Mucosa of descending colon (tissue), 3 donors: ENCODE results near the gene AKAP11. TPM values are rescaled to one million over a fixed set of nuclear protein-coding genes. Genes with fewer than 3 reads are reported as not detected.
A peak's percentile ranks its signal among the peaks of the same experiment; 100 is the strongest.

Experiments
- ATAC-seq: fragments of 200-7000 bp; cut with Tn5 transposase; one replicate; pipeline ENCODE4 v1.9.1; 2020; ENCODE audit warnings: mild to moderate bottlenecking, moderate library complexity
- DNase-seq, 3 donors: peaks; one replicate each; pipeline ENCODE4 v3.0.0-alpha.2; 2020
- H3K36me3 ChIP-seq: fragments of 200-600 bp; one replicate; pipeline ENCODE4 v1.8.0; 2021; ENCODE audit warnings: low read depth, mild to moderate bottlenecking
- H3K4me1 ChIP-seq: fragments of 200-600 bp; one replicate; pipeline ENCODE4 v1.8.0; 2021; ENCODE audit warnings: low read depth, mild to moderate bottlenecking
- H3K4me3 ChIP-seq: fragments of 200-600 bp; one replicate; pipeline ENCODE4 v1.8.0; 2021; ENCODE audit warnings: mild to moderate bottlenecking
- H3K9me3 ChIP-seq: fragments of 200-600 bp; one replicate; pipeline ENCODE4 v1.8.0; 2021; ENCODE audit warnings: mild to moderate bottlenecking
- CTCF ChIP-seq: fragments of 200-600 bp; IDR thresholded peaks from one replicate; pipeline ENCODE4 v1.8.0; 2022; ENCODE audit warnings: antibody characterized with exemption, mild to moderate bottlenecking
- intact Hi-C, 2 donors: fragments of 100-400 bp; cut with DNase I in 1 of 2; cut with micrococcal nuclease in 1 of 2; formaldehyde crosslinking; loops; one replicate each; pipeline versions ENCODE4 v1.11.0 to v1.11.1; 2022; cut with DNase I, micrococcal nuclease
- total RNA-seq, 3 donors: library from RNA; stranded (reverse); fragmentation: NEBNext Ultra II Directional in 2 of 3; extraction: Animal tissue kit (Norgen Biotek cat#: 25700) in 2 of 3; gene quantifications; one replicate each; pipeline versions ENCODE4 v1.2.1 to v1.2.4, GENCODE V29; 2021 to 2023
- donor health status: DM: no; HTN: no; CAD: no; lungs with moderate emphysema.
- donor health status: DM: no; HTN: no; CAD: no.
- donor health status: DM: no; HTN: yes; CAD: no.

Gene AKAP11
- total RNA-seq, 3 donors from 2014 or later = 20.6 to 55.2 (median 26.1) TPM

DNA sequence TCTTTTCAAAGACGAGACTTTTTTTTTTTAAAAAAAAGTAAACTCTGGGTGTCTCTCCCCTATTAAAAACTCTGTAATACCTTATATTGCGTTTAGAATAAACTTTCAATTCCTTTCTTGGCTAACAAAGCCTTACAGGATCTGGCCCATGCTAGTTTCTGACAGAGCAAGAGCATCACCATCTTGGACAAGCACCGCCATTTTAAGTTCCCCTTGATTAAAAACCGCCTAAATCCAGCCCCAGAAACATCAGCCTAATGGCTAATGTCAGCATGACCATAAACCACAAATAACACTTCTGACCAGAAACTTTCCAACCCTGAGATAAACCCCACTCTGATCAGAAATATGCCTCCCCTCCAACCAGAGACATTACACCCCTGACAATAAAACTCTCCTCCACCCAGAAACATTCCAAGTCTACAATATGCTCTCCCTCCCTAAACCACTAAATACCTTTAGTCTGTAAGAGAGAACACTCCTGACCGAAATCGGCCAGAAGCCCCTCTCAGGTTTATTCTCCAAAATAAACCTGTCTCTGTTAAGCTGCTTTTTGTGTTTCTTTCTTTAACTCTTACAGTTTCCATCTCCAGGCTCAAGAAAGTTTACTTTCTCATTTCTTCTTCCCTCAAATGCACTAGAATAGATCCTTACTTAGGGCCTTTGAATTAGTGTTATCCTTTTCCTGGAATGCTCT, 1.6 kb upstream of the AKAP11 start:
- ATAC-seq (no peak), DNase-seq (no peak)
- intact Hi-C loops = no loop called here
- Histone ChIP-seq H3K9me3 (no peaks in the 10 kb centered on the region), H3K4me3 (no peak overlapping the region), H3K36me3 (no peaks in the 10 kb centered on the region), H3K4me1 (no peaks in the 10 kb centered on the region)
- TF ChIP-seq CTCF = no peak

DNA sequence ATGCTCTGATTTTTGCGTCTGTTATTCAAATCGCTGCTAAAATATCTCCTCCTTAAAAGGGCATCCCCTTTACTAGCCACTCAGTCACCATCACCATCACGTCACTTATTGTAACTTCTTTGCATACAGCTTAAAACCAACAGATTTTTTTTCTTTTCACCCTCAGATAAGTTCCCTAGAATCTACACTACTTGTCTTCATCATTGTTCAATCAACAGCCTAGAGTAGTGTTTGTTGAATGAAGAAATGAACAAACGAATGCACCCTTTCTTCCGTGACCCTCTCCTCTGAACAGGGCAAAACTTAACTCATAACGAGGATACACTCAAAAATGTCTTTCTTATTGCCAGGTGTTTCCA, 1.1 kb upstream of the AKAP11 start:
- intact Hi-C loops = no loop called here
- H3K4me1 ChIP-seq = no peaks in the 10 kb centered on the region
- ATAC-seq = no peak

DNA sequence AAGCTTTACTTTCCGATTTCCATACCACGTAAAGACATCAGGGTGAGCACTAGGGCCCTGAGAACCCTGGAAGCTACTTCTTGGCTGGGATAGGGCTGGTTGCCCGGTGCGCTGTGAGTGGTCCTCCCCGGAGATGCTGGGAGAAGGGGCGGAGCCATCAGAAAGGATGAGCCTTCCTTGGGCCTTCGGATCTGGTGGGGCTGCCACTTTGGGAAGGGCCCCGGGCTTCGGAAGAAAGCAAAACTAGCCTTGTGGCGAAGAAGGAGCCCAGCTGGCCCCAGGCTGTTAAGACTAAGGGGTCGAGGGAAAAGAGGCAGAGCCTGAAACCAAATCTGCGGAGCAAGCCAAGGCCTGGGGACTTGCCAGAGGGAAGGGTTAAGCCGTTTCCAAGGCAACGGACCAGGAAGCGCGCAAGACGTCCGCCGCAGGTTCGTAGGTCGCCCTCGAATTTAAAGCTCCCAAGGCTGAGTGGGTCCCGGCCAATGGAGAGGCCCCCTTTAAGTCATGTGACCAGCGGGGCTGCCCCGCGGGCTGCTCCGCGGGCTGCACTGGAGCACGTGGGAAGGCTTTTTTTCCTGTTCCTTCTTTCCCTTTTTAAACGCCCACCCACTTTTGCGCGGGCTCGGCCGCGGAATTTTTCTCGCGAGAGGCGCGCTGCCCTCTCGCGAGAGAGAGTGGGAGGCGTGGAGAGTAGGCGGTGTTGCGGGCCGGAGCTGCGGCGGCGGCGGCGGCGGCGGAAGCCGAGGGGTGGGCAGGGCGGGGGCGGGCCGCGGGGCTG, 426 bp upstream of the AKAP11 start:
- no peaks in the 10 kb centered on the region for H3K9me3 ChIP-seq
- H3K36me3 ChIP-seq = no peaks in the 10 kb centered on the region
- TF ChIP-seq CTCF = no peak
- H3K4me3 ChIP-seq = peak overlapping the region; percentile 89
- ATAC-seq (peak; percentile 92), DNase-seq (peak; percentile 92 to 97 (median 96))
- intact Hi-C loops = no loop called here
- no peaks in the 10 kb centered on the region for H3K4me1 ChIP-seq

More for the DNA sequence above, 1.1 kb upstream of the AKAP11 start:
- Histone ChIP-seq H3K36me3 (no peaks in the 10 kb centered on the region), H3K4me3 (no peak overlapping the region), H3K9me3 (no peaks in the 10 kb centered on the region)
- DNase-seq = no peak
- no peak for TF ChIP-seq CTCF

GRCh38 chr13:42272804-42273175, 838 bp downstream of the AKAP11 start:
- no peaks in the 10 kb centered on the region for H3K36me3 ChIP-seq
- ATAC-seq (no peak), DNase-seq (no peak)
- intact Hi-C loops = no loop called here
- no peak for TF ChIP-seq CTCF
- no peaks in the 10 kb centered on the region for H3K4me1 ChIP-seq
- peak overlapping the region; percentile 89 for H3K4me3 ChIP-seq
- H3K9me3 ChIP-seq = no peaks in the 10 kb centered on the region

DNA sequence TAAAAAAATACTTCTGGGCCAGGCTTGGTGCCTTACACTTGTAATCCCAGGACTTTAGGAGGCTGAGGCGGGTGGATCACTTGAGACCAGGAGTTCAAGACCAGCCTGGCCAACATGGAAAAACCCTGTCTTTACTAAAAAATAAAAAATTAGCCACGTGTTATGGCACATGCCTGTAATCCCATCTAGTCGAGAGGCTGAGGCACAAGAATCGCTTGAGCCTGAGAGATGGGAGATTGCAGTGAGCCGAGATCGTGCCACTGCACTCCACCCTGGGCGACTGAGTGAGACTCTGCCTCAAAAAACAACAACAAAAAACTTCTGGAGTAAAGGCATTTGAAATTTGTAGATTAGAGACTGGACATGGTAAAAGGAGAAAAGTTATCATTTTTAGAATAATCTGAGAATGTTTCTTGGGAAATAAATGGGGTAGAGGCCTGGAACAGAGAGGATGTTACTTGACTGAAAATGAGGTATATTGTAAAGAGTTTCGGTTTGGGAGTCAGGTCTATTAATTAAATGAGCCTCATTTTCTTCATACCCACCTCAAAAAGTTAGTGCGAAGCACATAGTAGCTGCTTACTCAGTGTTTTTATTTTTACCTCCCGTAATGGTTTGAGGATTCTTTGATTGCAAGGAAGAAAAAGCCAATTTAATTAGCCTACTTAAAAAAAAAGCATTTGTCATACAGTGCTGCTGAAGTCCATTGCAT, 2.6 kb downstream of the AKAP11 start:
- Histone ChIP-seq H3K36me3 (no peaks in the 10 kb centered on the region), H3K9me3 (no peaks in the 10 kb centered on the region), H3K4me1 (peaks cover 2% of the 10 kb centered on the region), H3K4me3 (no peak overlapping the region)
- no peak for ATAC-seq
- intact Hi-C loops = no loop called here
- no peak for DNase-seq
- no peak for TF ChIP-seq CTCF
